NK-92 (cell line): ENCODE data around the gene MTRR.
"Not testable (repeated sequence)": the region's sequence is repeated elsewhere in the genome, so short reads cannot be mapped to it uniquely, and the experiment has no call there.

Experiments
- DNase-seq: peaks from one replicate; lab custom pipeline; 2025; ENCODE audit not compliant: unreplicated experiment; lab: John Stamatoyannopoulos, UW

MTRR gene

DNA sequence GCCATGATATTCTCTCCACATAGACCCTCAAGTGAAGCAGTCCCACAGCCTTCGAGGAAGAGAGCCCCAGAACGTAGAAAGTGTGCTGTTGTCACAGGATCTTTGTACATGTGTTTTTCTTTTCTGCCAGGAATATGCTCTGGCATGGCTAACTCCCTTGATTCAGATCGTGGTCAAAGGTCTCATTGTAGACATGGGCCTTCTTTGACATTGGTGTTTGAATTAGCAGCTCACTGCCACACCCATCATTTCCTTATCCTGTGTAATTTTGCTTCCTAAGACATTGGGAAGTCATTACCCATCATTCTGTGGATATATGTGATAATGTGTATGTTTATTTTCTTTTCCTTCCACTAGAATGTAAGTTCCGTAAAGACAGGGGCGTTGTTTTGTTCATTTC lies 25.5 kb downstream of the MTRR start:
- DNase-seq: no peak

GRCh38 chr5:7894860-7895259 lies 25.9 kb downstream of the MTRR start:
- DNase-seq: no peak

DNA sequence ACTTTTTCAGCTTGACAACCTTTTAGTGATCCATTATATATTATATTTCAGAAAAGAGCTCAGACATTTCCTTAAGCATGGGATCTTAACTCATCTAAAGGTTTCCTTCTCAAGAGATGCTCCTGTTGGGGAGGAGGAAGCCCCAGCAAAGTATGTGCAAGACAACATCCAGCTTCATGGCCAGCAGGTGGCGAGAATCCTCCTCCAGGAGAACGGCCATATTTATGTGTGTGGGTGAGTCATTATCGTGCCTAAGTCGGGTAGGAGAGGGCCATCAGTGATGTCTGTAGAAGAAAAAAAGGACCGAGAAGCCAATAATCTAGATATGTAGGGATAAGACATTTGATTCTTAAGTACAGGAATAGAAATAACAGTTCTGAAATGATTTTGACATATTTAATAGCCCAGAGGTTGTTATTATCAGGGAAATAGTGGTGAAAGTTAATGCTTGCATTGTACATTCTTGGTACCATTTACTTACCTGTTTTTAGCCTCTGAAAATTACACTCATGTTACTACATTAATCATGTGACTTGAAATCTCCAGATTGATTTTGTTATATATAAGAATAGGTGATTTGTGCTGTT lies 28.2 kb downstream of the MTRR start:
- DNase-seq: no peak

DNA sequence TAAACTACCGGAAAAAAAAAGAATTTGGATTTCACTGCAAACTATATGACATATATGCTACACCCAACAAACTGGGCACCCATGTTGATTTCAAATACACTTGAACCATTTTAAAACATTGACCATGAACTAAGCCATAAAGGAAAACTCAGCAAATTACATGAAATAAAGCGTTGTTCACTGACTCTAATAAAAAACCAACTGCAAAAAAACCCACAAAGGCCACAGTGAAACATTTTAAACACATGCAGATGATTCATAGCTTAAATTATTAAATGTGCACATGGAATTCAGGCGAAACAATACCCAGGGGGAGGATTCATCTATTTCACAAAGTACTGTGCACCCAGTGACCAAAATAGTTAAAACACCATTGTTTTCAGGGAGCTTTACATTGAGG lies 33.3 kb downstream of the MTRR start:
- no peak for DNase-seq

GRCh38 chr5:7902666-7903625 lies 34.0 kb downstream of the MTRR start:
- DNase-seq: no peak

GRCh38 chr5:7904170-7904569 lies 35.2 kb downstream of the MTRR start:
- DNase-seq: no peak

- DNase-seq: no peak
These were observed 38.7 kb downstream of the MTRR start for GRCh38 chr5:7907612-7908011.

DNA sequence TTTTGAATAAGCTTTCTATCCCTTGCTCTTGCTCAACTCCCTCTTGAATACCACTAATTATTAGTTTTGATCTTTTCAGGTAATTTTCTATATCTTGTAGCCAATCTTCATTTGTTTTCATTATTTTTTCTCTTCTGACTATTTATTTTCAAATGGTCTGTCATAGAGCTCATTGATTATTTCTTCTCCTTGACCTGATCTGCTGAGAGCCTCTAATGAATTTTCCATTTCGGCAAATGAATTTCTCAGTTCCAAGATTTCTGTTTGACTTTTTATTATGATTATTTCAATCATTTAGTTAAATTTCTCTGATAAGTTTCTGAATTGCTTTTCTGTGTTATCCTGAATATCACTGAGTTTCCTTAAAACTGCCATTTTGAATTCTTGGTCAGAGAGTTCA lies 39.4 kb downstream of the MTRR start:
- no peak for DNase-seq

GRCh38 chr5:7910738-7911428 lies 41.9 kb downstream of the MTRR start:
- DNase-seq: no peak

DNA sequence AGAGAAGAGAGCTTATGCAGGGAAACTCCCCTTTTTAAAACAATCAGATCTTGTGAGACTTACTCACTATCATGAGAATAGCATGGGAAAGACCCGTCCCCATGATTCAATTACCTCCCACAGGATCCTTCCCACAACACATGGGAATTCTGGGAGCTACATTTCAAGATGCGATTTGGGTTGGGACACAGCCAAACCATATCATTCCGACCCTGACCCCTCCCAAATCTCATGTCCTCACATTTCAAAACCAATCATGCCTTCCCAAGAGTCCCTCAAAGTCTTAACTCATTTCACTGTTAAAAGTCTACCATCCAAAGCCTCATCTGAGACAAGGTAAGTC lies 42.5 kb downstream of the MTRR start:
- DNase-seq: not testable (repeated sequence)

DNA sequence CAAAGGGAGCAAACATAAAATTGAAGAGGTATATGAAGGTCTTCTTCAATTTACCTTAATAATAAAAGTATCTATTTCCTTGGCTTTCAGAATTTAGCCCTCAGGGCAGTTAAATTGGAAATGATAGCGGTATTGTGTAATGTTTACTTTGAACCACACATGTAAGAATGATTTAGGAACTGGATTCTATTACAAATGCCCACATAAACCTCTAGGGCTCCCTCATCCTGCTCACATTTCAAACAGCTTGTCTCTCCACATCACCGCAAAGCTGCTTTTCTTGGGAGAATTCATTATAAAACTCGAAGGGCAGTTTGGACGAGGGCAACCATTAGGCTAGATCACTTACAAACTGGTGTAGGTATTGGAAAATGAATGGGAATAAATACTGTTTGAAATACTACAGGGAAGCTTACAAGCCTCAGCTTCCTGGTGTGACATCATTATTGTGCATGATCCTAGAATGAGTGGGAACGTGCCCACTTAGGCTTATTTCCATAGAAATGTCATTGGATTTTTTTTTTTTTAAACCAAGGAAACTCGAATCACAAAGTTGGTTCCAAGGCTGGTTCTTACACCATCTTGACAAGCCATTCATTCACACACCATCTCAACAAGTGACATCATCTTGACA lies 47.3 kb downstream of the MTRR start:
- DNase-seq: no peak

- no peak for DNase-seq
These were observed 48.5 kb downstream of the MTRR start for GRCh38 chr5:7917130-7918123.

- DNase-seq: no peak
These were observed 57.2 kb downstream of the MTRR start for GRCh38 chr5:7925961-7926695.

DNA sequence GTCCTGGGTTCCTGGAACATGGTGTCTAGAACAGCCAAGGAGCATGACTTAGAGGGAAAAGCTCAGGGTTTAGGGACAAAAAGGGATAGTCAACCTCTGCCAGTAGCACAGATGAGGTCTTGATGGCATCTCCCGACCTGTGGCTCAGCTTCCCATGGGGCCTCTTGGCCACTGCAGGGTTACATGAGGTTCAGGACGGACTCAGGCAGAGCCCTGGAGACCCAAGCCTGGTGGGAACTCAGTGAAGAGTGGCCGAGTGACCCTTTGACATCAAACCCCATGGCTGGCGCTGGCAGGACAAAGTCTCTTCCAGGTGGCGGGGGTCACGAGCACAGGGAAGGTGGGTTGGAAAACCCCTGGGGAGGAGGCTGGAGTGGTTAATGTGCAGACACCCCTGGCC lies 57.8 kb downstream of the MTRR start:
- no peak for DNase-seq

- no peak for DNase-seq
These were observed 58.8 kb downstream of the MTRR start for GRCh38 chr5:7927466-7928375.

DNA sequence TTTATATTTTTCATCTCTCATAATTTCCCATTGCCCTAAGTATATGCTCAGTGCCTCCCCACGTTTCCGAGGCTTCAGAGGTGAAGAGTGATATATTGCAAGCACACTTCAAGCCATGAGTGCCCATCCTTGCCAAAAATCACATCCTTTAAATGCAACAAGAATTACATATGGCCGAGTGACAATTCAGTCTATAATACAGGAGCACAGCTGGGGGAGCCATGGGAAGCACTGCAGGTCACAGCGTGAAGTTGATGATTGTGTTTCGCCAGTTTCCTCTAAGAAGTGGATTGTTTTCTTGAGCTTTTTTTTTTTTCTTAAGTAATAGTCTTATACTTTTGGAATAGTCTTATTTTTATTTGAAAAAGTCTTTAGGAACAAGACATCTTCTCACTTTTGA lies 61.1 kb downstream of the MTRR start:
- DNase-seq: no peak

GRCh38 chr5:7941692-7942091 lies 72.7 kb downstream of the MTRR start:
- no peak for DNase-seq

- no peak for DNase-seq
These were observed 78.4 kb downstream of the MTRR start for GRCh38 chr5:7947301-7947700.
